SW 1271 (cell line): ENCODE results near the gene FSTL4.

Experiments
- DNase-seq, 2 experiments: peaks; one replicate each; lab custom pipeline; 2025; lab: John Stamatoyannopoulos, UW

The FSTL4 gene

DNA sequence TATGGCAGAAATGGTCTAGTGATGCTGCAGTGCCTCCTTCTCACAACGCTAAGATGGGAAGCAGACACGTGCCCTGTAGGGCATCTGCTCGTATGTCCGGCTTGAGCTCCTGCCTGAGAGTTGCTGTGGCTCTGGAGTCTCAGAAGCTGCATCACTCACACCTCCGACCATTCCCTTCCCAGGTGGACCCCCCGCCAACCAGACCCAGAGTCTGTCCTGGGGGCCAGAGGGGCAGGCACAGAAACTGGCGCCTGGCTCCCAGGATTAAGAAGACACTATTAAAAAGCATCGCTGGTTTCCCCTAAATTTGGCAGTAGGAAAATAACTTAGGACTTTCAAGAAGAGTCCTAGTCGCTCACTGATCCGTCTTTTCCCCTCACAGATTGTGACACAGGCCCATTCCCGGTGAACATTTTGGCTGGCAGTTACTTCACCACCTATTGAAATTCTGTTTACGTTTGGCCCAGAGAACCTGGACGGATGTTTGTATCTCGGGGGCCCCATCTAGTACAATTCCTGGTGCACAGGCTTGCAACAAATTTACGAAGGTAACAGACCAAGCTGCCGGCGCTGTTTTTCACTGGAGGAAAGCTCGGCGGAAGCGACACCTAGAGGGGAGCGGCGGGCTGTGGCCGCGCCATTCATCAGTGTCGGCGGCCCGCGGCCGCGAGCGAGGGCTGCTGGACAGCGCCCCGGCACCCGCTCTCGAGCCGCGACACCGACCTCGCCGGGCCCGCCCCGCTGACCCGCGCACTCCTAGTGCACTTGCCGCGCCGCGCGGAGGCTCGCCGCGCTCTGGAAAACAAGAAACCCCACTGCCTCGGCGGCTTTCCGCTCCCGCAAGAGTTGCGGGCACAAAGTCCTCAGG is 1.6 kb downstream of the FSTL4 start:
- DNase-seq, result peak in 1 of 2 experiments; percentile 40

DNA sequence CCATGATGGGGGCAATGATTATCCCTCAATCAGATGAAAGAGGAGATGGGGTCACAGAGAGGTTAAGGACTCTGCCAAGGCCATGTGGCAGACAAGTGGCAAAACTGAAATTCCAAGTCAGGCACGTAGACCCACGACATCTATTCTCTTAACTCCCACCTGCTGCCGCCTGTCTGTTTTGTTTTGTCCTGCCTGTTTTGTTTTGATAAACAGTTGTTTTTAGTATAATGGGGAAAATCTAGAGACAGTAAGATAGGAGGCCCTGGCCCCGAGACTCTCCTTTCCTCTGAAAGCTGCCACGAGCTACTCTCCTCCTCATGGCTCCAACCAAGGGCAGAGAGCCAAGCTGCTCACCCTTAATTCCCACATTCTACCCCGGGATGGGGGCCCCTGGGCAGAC is 4.9 kb downstream of the FSTL4 start:
- DNase-seq, result no peak

DNA sequence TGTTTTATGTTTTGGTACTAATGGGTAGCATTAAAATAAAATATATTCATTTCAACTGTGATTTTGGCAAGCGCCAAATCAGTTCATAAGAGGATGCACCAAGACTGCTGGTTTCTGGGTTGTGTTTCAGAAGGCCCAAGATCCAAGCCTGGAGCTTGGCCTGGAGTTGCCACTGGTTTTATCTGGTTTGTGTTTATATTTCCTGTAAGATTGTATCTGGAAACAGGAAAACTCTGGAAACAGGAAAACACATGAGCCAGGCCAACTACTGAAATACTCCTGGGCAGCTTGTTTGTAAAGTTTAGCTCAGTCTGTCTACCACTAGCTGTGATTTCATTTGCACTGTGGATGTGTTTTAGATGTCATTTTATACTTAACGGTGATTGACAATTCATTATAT is 5.5 kb downstream of the FSTL4 start:
- DNase-seq, result no peak

DNA sequence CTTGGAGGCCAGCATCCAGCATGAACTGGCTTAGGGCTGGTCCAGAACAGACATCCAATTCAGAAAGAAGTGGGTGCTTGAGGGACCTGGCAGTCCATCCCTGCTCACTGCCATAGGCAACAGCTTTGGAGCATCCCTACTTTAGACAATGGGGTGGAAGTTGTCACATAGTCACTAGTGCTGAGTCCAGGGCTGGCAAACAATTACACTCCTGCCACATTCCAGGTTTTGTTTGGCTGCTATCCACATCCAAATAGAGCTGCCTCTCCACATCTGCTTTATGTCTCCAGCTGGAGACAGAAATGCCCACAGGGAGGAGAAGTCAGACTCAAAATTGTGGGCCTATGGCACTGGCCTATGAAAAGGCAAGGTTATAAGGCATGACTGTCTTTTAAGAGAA is 7.0 kb downstream of the FSTL4 start:
- no peak for DNase-seq

DNA sequence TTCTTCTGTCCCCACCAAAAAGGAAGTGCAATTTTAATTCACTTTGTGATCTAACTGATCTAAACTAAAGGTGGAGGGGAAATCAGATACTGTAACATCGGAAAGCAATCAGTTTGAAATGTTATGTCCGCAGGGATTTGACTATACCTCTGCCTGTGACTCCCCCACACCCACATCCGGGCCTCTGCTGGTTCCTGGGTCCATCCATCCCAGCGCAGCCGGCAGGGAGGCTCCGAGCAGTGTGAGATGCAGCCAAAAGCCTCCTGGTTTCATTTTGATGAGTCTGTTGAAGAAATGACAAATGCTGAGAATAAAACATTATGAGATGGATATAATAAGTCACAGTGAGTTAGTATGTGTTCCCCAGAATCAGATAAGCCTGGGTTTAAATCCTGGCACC is 8.6 kb downstream of the FSTL4 start:
- DNase-seq, result no peak

DNA sequence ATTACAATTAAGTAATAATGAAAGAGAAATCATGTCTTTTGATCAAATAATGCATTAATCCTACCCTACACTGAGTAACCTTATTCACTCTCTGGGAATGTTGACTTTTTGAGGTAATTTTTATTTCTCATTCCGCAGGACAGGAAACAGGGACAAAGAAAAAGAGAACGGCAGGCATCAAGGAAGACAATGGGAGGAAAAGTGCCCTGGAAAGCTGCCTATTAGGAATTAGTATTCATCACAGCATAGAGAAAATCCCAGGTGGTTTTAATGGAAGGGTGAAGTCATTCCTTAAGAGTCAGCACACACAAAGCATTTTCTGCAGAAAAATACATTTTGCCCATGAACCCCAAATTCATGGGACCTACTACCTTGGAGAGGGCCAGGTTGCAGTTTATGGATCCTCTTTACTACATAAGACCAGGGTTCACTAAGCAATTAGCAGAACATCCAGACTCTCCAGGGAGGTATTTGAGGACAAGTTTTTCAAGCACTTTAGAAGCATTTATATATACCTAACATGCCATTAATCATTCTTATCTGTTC is 9.4 kb downstream of the FSTL4 start:
- no peak for DNase-seq

DNA sequence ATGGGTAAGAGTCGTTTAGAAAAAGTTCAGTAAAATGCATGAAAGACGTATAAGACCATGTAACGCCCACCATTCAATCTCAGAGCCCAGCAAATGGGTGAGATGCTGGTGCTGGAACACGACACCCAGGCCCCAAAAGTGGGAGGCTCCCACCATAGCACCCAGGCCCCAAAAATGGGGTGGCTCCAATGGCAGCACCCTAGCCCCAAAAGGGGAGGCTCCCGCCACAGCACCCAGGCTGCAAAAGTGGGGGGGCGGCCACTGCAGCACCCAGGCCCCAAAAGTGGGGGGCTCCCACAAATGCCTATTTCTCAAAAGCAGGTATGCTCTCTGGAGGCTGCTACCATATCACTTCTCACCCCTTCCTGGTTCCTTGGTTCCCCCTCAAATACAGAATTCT is 12.7 kb downstream of the FSTL4 start:
- DNase-seq, result no peak

DNA sequence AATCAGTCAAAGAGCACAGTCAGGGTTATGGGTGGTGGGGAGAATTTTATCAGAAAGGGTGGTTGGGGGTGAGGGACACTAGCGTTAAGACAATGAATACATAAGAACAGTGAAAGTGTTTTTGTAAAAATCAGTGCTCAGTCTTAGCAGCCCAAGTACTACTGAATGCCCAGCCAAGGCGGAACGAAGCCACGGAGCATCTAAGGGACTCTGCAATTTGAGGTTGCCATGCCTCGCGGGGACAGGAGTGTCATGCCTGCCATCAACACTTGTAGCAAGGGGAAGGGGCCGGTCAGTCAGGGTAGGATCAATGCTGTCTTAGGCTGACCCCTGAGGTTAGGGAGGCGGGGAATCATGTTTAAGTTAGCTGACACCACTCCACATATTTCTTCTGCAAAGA is 13.3 kb downstream of the FSTL4 start:
- no peak for DNase-seq

DNA sequence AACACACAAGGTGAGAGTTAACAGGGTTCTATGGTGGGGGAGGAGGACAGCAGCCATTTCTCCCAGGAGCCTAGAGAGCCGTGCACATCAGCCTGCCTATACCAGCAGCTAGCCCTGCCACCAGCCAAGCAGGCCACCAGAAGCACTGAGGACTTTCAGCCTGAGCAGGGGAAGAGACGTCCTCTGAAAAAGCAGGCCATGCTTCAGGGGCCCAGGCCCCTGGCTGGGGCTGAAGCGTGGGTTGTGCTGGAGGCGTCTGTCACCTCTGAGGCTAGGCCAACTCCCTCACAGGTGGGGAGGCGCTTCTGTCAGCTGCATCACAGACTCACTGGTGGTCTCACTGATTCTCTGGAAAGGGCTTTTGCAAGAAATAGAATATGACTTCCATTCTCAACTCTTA is 16.3 kb downstream of the FSTL4 start:
- DNase-seq, result no peak

DNA sequence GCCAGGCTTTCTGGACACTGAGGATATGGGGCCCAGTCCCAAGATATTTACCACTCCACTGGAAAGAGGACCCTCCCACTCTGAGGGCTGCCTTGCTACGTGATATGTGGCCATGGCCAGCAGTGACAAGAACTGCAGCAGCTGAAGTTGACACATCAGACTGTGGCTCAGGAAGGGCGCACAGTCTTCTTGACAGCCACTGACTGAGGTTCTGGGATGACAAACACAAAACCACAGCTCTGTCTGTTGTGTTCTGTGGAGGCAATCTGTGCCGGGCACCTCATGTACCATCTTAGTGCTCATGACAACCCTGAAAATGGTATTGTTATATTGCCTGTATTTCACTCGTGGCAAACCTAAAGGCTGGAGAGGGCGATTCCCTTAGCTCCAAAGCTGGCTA is 16.9 kb downstream of the FSTL4 start:
- DNase-seq, result no peak

DNA sequence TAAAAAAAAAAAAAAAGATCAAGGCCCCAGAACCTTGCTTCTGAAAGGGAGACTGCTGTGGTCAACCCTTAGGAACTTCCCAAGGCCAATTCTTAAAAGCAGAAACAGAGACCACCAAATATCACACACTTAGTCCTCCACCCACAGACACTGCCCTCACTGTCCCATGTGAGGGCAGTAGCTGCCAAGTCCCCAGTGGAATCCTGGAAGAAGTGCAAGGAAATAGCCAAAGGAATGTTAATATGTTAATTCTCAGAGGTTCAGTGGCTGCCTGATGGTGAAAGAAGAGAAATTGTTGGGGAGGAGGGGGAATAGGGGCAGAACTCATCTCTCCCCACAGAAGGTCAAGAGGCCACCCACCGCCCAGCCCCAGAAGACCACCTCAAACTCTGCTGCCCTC is 23.1 kb downstream of the FSTL4 start:
- no peak for DNase-seq

DNA sequence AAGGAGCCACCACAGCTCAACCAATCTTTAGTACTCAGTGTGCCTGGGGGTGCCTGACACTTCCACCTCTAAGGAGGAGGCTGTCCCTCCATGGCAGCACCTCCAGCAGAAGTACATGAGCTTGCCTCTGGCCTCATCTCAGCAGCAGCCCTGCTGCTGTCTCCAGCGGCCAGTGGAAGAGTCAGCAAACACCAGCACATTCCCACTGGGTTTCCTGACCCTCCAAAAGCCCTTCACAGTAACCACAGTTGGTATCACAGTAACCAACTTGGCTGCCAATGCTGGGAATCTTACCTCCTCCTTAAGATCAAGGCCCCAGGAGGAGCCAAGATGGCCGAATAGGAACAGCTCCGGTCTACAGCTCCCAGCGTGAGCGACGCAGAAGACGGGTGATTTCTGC is 29.4 kb downstream of the FSTL4 start:
- no peak for DNase-seq

DNA sequence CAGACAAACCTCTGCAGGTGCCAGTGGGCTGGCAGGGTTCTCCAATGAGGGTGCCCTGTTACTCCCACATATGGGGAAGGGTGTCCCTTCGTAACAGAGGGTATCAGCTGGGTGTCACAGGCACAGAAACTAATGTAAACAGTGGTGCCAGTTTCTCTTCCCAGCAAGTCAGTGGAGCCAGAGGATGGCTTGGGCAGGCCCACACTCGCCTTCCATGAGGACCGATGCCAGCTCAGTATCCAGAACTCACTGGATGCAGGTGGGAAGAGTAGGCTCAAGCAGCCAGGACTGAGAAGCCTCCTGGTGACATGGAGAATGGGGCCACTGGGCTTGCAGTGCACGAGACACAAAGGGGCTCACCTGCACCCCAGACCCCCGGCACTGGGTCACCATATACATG is 30.4 kb downstream of the FSTL4 start:
- no peak for DNase-seq

DNA sequence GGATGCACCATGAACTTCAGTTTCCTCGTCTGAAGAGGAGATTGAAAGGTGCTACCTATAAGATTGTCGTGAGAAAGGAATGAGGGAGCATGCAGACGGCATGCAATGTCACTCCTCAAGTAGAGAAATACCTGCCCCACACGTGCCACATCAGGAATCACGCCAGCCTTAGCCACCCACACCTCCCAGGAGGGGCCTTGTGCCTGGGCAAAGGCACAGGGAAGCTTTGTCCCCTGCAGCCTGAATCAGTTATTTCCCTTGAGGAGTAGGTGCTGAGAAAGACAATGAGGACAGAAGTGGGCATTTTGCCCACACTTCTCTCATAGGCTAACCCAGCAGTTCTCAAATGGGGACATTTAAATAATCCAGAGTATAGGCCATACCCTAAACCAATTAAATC is 31.0 kb downstream of the FSTL4 start:
- no peak for DNase-seq

DNA sequence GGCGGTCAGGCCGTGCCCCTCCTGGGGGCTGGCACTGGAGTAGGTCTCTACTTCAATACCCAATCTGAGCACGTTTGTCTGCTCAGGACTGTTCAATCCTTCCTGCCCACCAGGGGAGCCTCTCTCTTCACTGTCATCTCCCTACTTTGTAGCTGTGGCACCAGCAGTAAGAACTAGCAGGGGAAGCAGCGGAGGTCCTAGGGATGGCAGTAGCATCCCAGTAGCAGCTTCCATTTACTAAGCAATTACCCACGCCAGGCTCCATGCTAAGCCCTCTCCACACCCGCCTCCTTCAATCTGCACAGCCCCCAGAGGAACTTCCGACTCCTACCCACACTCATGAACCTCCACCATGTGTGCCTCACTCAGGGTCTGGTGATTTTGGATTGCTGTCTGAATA is 31.7 kb downstream of the FSTL4 start:
- DNase-seq, result no peak

DNA sequence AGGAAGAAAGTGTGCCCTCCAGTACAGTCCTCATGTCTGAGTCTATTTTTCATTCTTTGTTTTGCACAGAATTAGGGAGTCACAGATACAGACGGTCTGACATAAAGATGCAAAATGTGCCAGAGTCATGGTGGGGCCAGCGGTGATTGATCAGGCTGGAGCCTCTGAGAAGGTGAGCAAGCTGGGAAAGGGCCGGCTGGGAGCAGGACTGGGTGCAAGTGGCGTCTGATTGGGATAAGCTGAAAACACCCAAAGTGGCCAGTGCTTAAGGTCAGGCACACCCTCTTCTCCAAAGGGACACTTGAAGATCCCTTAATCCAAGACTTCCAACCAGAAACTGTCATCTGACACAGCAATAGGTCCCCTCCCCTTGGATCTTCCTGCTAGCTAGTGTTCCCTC is 32.6 kb downstream of the FSTL4 start:
- no peak for DNase-seq

DNA sequence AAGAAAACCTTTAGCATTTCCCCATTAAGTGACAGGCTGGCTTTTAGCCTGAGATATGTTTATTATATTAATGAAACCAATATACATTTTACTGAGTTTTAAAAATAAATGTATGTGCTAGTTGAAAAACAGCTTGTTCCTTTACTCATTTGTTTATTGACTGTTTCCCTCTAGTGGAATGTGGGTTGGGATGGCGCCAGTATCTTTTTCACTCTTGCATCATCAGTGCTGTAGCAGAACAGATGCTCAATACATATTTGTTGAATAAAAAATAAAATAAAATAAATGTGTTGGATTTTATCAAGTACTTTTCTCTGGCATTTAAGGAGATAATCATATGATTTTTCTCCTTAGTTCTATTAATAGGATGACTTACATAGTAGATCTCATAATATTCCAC is 43.0 kb downstream of the FSTL4 start:
- DNase-seq, result no peak

DNA sequence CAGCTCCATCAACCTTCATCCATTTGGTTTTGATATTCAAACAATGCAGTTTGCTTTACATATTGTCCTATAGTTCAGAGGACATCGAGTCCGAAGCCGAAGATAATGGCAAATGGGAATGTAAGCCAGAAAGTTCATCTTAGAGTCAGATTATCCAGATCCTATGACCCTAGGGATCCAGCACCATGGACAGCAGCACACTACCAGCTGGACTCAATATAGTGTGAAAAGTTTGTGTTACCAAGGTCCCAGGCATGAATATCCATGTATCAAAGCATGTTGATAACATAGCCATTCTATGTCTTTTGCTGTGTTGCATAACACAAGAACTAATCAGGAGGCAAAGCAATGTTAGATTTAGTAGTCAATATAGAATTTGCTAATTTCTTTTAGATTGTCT is 46.3 kb downstream of the FSTL4 start:
- peak in 1 of 2 experiments; percentile 7 for DNase-seq

DNA sequence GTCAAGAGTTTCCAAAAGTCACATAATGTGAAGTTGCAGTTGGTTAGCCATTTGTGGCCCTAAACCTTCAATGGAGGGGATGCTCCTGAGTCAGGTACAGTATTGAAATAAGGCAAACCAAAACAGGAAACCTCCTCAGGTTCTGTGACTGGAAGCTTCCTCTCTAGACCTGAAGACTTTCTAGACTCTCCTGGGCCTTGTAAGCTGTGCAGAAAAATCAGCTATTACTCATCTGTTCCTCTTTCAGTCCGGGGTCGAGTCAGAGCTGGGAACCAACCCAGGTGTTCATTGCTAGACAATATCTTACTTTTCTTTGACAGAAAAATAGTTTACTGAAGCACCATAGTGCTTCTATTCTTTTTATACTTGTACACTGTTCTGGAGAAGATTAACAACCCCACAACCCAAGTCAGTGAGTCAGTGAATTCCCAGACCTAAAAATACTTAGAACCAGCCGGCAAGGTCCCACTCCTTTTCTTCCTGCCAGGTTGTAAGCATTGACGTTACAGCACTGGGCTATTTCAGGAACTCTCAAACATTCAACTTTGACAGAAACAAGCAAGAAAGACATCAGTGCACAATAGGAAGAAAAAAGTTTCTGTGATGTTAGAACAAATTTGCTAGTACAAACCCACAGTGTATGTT is 47.3 kb downstream of the FSTL4 start:
- no peak for DNase-seq

DNA sequence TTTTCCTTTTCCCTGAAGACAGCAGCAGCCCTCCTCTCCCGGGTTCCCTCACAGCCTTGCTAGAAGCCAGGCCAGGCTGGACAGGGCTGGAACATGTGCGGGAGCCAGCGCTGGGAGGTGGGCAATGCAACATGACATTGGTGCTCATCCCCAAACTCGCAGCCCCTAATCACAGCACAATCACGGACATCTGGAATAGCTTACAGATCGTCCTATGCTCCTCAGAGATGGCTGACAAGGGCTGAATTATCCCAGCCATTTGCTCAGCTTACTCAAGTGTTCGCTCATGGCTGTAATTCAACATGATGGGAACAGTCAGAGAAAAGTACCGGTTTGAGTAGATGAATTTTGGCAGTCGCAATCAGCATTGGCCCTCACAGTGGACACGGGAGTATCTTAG is 49.8 kb downstream of the FSTL4 start:
- no peak for DNase-seq

DNA sequence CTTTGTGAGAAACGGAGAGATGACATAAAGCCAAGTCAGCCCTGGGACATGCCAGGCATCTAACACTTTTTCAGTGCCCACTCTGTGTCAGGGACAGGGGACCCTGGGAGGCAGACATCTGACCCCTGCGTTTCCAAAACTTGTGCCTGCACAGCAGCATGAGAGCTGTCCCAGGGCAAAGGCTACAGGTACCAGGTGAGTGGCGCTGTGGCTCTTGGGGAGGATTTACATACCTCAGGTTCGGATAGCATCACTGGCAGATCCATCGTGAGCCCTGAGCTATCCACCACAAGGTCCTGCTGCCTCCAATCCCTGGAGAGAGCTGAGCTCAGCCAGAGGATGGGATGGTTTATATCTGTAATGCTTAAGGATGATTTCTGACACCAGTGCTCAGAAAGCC is 52.4 kb downstream of the FSTL4 start:
- no peak for DNase-seq

DNA sequence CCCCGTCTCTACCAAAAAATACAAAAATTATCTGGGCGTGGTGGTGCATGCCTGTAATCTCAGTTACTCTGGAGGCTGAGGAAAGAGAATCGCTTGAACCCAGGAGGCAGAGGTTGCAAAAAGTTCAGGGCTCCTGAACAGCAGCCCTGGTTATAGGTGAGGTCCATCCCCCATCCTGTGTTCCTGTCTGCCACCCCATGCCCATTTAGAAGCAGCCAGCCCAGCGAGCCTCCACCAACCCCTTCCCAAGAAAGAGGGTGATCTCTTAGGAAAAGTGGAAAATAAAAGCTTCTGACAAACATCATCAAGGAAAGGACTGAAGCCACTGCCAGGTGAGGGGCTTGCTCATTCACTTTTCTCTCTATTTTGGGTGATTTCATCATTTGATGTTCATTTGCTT is 55.8 kb downstream of the FSTL4 start:
- DNase-seq, result no peak

DNA sequence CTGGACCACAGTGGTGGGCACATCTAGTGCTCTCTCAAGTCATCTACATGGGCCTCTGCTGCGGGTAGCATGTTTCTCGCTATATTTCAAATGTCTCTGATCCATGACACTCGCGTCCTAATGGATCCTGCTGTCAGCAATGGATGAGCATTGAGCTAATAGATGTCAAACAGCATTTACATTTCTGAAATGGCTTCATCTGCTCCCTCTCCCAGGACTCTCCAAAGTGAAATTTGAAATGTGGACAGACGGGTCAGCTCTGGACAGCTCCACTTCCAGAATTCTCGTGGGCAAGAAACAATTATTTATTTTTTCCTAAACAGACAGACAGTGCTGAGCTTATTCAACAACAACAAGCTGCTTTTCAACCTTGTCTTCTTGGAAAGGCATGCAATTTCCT is 58.1 kb downstream of the FSTL4 start:
- no peak for DNase-seq
